ENCODE results near the gene CNNM2. TPM values are rescaled to one million over a fixed set of nuclear protein-coding genes. Genes with fewer than 3 reads are reported as not detected.

Gene CNNM2
- total and polyA plus RNA-seq, 8 donors: 6.0 to 10.3 (median 8.3) TPM

- intact Hi-C loops (cut with DNase I): no loop called here
- Histone ChIP-seq H3K9me3 (no peaks in the 10 kb centered on the region), H3K36me3 (peaks cover 0 to 77% of the 10 kb centered on the region in 2 donors), H3K4me1 (peaks cover 0 to 3% of the 10 kb centered on the region in 2 donors), H3K27ac (no peak overlapping the region), H3K27me3 (no peaks in the 10 kb centered on the region), H3K4me3 (no peak overlapping the region)
- ATAC-seq: no peak
- TF ChIP-seq CTCF (IDR thresholded peaks at IDR 0.05): no peak
- no peak for DNase-seq
Observed at GRCh38 chr10:103104721-103105120, 186.6 kb downstream of the CNNM2 start.

DNA sequence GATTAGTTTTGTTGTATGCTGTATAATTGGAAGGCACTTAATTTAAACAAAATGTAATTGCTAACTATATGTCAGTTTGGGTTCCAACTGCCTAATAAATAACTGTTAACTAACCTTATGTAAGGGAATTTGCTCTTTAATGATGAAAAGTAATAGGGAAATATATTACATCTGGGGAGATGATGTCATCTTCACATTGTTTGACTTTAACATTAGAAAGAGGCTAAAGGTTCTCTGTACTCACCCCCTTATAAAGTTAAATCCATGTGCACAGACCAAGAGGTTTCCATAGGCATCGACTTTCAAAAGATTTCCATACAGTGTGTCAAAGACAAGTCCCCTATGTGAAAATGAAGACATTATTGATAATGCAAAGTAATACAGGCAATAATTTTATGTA lies 187.4 kb downstream of the CNNM2 start:
- Histone ChIP-seq H3K4me1 (peaks cover under 1 to 10% of the 10 kb centered on the region in 2 donors), H3K4me3 (no peak overlapping the region), H3K9me3 (no peaks in the 10 kb centered on the region), H3K27me3 (no peaks in the 10 kb centered on the region), H3K27ac (no peak overlapping the region), H3K36me3 (peaks cover 0 to 69% of the 10 kb centered on the region in 2 donors)
- TF ChIP-seq CTCF (IDR thresholded peaks at IDR 0.05): no peak
- intact Hi-C loops (cut with DNase I): no loop called here
- ATAC-seq (no peak), DNase-seq (no peak)

DNA sequence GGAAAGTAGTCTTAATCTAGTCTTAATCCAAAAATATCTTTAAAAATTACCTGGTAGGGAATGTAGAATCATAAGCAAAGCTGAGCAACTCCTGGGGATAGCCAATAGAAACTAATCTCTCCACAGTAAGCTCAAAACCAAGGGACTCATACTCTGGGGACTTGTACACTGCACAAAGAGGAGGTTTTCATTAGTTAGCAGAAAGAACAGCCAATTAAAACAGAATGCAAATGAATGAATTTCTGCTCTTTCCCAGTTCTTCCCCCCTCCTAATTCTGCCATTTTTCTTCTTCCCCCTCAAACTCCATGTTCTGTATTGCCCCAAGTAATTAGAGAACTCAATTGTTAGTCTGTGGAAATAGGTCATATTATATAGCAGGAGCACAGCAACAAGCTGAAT lies 188.4 kb downstream of the CNNM2 start:
- no peak overlapping the region for H3K4me3 ChIP-seq
- no peak overlapping the region for H3K27ac ChIP-seq
- H3K9me3 ChIP-seq: no peaks in the 10 kb centered on the region
- peaks cover 11 to 21% of the 10 kb centered on the region in 2 donors for H3K4me1 ChIP-seq
- ATAC-seq (no peak), DNase-seq (no peak)
- intact Hi-C loops (cut with DNase I): no loop called here
- no peak for TF ChIP-seq CTCF (IDR thresholded peaks at IDR 0.05)
- peaks cover 0 to 59% of the 10 kb centered on the region in 2 donors for H3K36me3 ChIP-seq
- H3K27me3 ChIP-seq: no peaks in the 10 kb centered on the region

GRCh38 chr10:103109821-103110220 lies 191.7 kb downstream of the CNNM2 start:
- peaks cover 17 to 31% of the 10 kb centered on the region in 2 donors for H3K4me1 ChIP-seq
- no peak for TF ChIP-seq CTCF (IDR thresholded peaks at IDR 0.05)
- no peak for DNase-seq
- H3K4me3 ChIP-seq: no peak overlapping the region
- H3K9me3 ChIP-seq: no peaks in the 10 kb centered on the region
- no peaks in the 10 kb centered on the region for H3K27me3 ChIP-seq
- H3K36me3 ChIP-seq: peaks cover 0 to 26% of the 10 kb centered on the region in 2 donors
- no peak overlapping the region for H3K27ac ChIP-seq
- no peak for ATAC-seq
- intact Hi-C loops (cut with DNase I): loop anchor here in 1 of 2 donors (10.0 kb wide), 1 partner anchor 135 kb away; the partner anchor contains the start of gene RPEL1

GRCh38 chr10:103110407-103110806 lies 192.3 kb downstream of the CNNM2 start:
- DNase-seq (no peak), ATAC-seq (no peak)
- Histone ChIP-seq H3K36me3 (peaks cover 0 to 20% of the 10 kb centered on the region in 2 donors), H3K9me3 (no peaks in the 10 kb centered on the region), H3K27ac (peak overlapping the region in 1 of 2 donors; percentile 8), H3K27me3 (no peaks in the 10 kb centered on the region), H3K4me1 (peaks cover 17 to 31% of the 10 kb centered on the region in 2 donors), H3K4me3 (no peak overlapping the region)
- no peak for TF ChIP-seq CTCF (IDR thresholded peaks at IDR 0.05)
- intact Hi-C loops (cut with DNase I): loop anchor here in 1 of 2 donors (10.0 kb wide), 1 partner anchor 134 kb away; the partner anchor contains the start of gene RPEL1
